GM19025 (cell line): ENCODE measurements around the gene TBC1D10A.
A peak's percentile ranks its signal among the peaks of the same experiment; 100 is the strongest.

Experiments used
- ATAC-seq: cut with Tn5 transposase; IDR thresholded peaks from one replicate; pipeline ENCODE4 v1.9.1; 2021; ENCODE audit warnings: mild to moderate bottlenecking, low read depth, moderate library complexity; ENCODE audit not compliant: unreplicated experiment

The TBC1D10A gene

DNA sequence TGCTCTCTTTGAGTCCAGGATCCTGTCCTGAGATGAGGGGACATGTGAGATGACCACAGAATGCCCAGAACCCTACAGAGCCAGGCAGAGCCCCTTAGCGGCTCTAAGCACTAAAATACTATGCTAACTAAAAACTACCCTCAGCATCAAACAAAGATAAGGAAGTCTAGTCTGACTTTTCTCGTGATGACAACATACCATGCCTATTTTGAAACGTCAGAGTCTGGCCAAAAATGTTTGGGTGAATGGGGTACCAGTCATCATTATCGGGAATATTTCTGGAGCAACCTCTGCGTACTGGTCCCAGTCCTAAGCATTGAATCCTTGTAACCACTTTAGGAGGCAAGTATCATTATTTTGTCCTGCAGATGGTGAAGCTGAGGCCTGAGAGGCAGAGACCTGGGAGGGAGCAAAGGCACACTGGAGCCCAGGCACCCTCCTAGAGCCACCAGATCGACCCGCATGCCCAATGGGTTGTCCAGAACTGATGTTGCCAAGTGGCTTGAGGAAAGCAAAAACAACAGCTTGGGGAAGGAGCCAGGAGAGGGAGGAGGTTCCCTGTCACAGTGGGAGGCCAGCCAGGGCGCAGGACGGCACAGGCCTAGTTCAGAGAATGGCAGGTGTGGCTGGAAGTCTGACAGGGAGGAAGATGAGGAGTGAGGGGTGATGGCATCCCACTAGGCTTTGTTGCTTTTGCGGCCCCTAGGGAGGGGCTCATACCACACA is 52.9 kb downstream of the TBC1D10A start:
- no peak for ATAC-seq

- no peak for ATAC-seq
Measured at GRCh38 chr22:30272781-30273601, 53.8 kb downstream of the TBC1D10A start.

DNA sequence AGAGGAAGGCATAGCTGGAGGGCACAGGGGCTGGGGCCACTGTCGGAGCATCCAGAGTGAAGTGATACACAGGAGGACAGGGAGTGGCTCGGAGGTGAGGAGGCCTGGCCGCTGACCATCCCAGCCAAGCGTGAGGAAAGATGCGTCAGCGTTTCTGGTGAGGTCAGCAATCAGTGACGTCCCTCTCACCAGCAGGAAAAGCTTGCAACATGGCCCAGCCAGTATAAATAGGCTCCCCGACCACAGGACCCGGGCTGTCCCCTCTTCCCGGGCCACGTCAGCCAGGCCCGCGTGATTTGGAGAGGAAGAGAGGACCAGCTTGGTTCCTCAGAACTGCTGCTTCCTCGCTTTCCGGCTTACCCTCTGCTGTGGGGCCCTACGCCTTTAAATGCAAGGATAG is 55.9 kb downstream of the TBC1D10A start:
- no peak for ATAC-seq

GRCh38 chr22:30268331-30268730 is 58.4 kb downstream of the TBC1D10A start:
- ATAC-seq: no peak

DNA sequence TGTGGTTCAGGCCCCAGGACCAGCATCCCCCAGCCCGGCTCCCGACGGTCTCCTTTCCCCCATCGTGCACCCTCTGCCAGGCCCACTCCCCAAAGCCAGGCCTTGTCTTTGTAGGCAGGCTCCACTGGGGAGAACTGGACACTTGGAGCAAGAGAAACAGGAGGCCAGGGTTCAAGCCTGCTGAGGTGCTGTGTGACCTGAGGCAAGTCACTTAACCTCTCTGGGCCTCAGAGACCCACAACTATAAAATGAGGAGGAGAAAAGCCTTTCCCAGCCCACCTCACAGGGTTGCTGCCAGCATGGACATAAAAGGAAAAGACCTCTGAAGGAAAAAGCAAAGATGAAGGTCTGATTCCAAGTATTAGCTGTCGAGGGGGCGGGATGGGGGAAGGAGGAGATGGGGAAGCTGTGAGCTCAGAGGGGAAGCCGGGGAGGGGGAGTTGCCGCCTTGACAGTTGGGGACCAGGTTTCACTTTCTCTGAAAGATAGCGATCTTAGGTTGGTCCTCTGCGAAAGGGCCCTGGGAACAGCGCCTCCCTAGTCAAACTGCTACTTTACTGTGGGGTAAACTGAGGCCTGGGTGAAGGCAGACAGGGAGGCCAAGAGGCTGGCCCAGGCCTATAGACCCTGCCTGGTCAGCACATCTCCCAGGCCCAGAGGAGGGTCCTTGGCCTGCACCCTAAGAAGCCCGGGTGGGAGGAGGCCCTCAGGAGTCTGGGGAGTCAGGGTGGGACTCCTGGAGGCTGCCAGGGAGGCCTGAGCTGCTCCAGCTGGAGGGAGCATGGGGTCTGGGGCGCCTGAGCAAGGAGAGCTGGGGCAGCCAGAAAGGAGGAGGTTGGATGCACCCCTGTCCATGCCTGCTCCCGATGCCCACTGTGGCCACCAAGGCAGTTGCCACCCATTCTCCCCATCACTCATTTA is 59.1 kb downstream of the TBC1D10A start:
- no peak for ATAC-seq

DNA sequence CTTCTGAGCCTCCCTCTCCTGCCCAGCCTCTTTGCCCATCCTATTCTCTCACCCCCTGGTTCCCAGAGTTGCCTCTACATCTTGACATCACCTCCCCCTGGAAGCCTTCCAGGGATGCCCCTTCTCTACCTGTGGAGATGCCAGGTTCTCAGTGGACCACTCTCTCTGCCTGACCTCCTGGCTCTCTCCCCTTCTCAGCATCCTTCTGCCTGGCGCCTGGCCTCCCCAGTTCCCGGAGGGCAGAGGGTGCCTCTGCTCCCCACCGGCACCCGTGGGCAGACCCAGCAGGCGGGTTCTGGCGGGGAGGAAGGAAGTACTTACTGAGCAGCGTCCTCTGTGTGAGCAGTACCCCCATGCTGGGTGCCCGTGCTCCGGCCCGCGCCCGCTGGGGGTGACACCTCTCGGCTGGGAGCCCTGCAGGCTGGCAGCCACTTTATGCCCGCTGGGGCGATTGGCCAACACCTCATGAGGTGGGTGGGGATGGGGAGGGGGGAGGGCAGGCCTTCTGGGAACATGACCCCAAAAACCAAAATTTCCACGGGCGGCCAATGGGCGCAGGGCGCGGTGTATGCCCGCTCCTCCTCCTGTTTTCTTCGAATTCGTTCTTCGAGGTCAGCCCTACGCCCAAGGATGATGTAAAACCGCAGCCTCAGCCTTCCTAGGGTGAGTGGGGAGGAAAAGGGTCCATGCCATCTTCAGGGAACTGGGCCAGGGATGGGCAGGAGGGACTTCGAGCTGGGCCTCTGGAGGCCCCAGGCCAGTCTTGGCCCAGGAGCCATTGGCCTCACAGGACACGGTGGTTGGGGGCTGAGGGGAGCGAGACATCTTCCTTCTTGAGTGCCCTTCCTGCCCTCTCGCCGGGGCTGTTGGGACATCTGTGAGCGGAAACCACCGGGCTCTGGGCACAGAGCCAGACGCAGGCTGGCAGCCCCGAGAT is 60.0 kb downstream of the TBC1D10A start, which contains the start of gene OSM:
Gene OSM (minus strand): TSS at position 407 of the 937 bp plus-strand sequence. CDS start 52 bp downstream, at position 355.
- no peak for ATAC-seq

- ATAC-seq: peak; percentile 77
Measured at GRCh38 chr22:30265823-30266444, 60.8 kb downstream of the TBC1D10A start.

GRCh38 chr22:30265131-30265720 is 61.5 kb downstream of the TBC1D10A start:
- no peak for ATAC-seq

- ATAC-seq: no peak
Measured at GRCh38 chr22:30263883-30264282, 62.9 kb downstream of the TBC1D10A start.

GRCh38 chr22:30262917-30263741 is 63.6 kb downstream of the TBC1D10A start:
- ATAC-seq: no peak

- no peak for ATAC-seq
Measured at GRCh38 chr22:30262112-30262511, 64.6 kb downstream of the TBC1D10A start.

DNA sequence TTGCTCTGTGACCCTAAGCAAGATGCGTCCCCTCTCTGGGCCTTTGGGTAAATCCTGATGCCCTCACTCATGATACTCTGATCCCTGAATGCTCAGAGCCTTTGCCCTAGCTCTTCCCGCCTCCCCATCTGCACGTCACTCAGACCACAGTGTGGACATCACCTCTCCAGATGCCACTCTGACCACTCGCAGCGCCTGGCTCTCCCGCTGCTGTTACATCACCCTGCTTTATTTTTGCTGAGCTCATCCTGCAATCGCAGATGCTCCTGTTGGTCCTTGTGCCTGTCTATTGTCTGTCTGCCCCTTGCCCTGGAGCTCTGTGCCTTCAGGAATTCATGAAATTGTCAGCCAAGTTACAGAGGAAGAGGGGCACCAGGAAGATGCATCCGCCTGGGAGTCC is 65.6 kb downstream of the TBC1D10A start:
- ATAC-seq: no peak

- ATAC-seq: no peak
Measured at GRCh38 chr22:30260682-30261081, 66.1 kb downstream of the TBC1D10A start.

- no peak for ATAC-seq
Measured at GRCh38 chr22:30260276-30260675, 66.5 kb downstream of the TBC1D10A start.

GRCh38 chr22:30254314-30254713 is 72.4 kb downstream of the TBC1D10A start:
- ATAC-seq: no peak

DNA sequence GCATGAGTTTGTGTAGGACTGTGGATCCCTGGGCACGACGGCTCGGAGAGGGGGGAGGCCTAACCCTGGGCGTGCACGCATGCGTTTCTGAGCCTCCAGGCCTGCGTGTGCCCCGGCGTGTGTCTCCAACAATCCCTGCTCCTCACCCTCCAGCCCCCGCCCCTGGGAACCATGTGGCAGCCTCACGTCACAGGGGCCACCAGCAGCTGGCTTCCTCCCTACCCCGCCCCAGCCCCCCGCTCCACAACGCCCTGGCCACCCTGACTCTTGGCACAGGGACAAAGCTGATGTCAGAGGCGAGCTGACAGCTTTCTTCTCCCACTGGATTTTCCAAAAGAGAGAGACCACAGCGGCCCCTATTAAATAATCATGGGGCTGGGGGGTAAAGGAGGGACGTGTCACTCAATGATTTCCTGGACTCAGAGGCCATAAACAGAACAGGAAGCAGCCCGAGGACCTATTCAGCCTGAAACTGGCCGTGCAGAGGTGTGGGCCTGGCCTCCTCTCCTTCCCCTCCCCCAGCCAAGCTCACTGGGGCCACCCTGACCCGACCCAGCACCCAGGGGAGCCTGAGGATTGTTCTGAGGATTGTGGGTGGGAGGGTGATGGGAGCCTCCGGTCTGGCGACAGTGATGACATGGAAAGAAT is 73.4 kb downstream of the TBC1D10A start:
- ATAC-seq: no peak

- no peak for ATAC-seq
Measured at GRCh38 chr22:30252411-30253204, 74.1 kb downstream of the TBC1D10A start.
